Keratinocyte (primary cell): ENCODE results near the gene PREB.

Experiments
- CTCF ChIP-seq, 3 experiments: IDR thresholded peaks in 1 of 3; conservative IDR thresholded peaks in 1 of 3; optimal IDR thresholded peaks in 1 of 3; 2 replicates in 2 of 3; 3 replicates in 1 of 3; pipeline versions ENCODE3 to v1.5.1; 2011; ENCODE audit warnings: low read length in 3 of 3, mild to moderate bottlenecking in 3 of 3, moderate library complexity in 2 of 3, control low read depth in 1 of 3, inconsistent platforms in 1 of 3; ENCODE audit not compliant: insufficient read depth in 2 of 3; ENCODE audit errors: extremely low read depth in 1 of 3
- EZH2 ChIP-seq: IDR thresholded peaks from one replicate; pipeline ENCODE4 v1.6.1; 2012; ENCODE audit warnings: inconsistent platforms, mild to moderate bottlenecking, low read length, moderate library complexity

- TF ChIP-seq CTCF (optimal IDR thresholded peaks at IDR 0.05 in 1 of 3, IDR thresholded peaks at IDR 0.05 in 1 of 3, conservative IDR thresholded peaks at IDR 0.05 in 1 of 3; ENCODE audit: extremely low read depth in 1 of 3, insufficient read depth in 2 of 3, low read length in 3 of 3) (no peak), EZH2 (no peak)
These were observed 20.1 kb upstream of the PREB start for GRCh38 chr2:27154488-27154887.
